Stimulated activated CD8-positive, alpha-beta memory T cell treated with anti-CD3 and anti-CD28 coated beads, Interleukin-4, amount 100 ng/mL, for 4 hours (primary cell): ENCODE data around the gene MAGI2.
"Not testable (repeated sequence)": the region's sequence is repeated elsewhere in the genome, so short reads cannot be mapped to it uniquely, and the experiment has no call there.

Experiments used
- DNase-seq, 2 donors: peaks; one replicate each; pipeline ENCODE4 v3.0.0-alpha.2; 2020; ENCODE audit warnings: low read depth in 2 of 2, low spot score in 1 of 2

MAGI2 gene

GRCh38 chr7:79452032-79452494, 1.4 kb downstream of the MAGI2 start:
- no peak for DNase-seq

- DNase-seq: no peak
Observed at GRCh38 chr7:79451580-79451979, 1.9 kb downstream of the MAGI2 start.

GRCh38 chr7:79442766-79443165, 10.7 kb downstream of the MAGI2 start:
- DNase-seq: not testable (repeated sequence)

GRCh38 chr7:79436378-79436777, 17.1 kb downstream of the MAGI2 start:
- DNase-seq: no peak

GRCh38 chr7:79434867-79435266, 18.6 kb downstream of the MAGI2 start:
- DNase-seq: no peak

GRCh38 chr7:79434098-79434497, 19.4 kb downstream of the MAGI2 start:
- no peak for DNase-seq

- DNase-seq: no peak
Observed at GRCh38 chr7:79430391-79430790, 23.1 kb downstream of the MAGI2 start.

GRCh38 chr7:79425665-79426064, 27.8 kb downstream of the MAGI2 start:
- no peak for DNase-seq

GRCh38 chr7:79421751-79422150, 31.7 kb downstream of the MAGI2 start:
- DNase-seq: no peak

GRCh38 chr7:79420464-79420863, 33.0 kb downstream of the MAGI2 start:
- no peak for DNase-seq

- DNase-seq: no peak
Observed at GRCh38 chr7:79414910-79415309, 38.6 kb downstream of the MAGI2 start.

- no peak for DNase-seq
Observed at GRCh38 chr7:79412915-79413314, 40.6 kb downstream of the MAGI2 start.

- DNase-seq: no peak
Observed at GRCh38 chr7:79412438-79412837, 41.0 kb downstream of the MAGI2 start.

- no peak for DNase-seq
Observed at GRCh38 chr7:79410345-79410744, 43.1 kb downstream of the MAGI2 start.

GRCh38 chr7:79407351-79407750, 46.1 kb downstream of the MAGI2 start:
- DNase-seq: no peak

GRCh38 chr7:79406371-79406770, 47.1 kb downstream of the MAGI2 start:
- DNase-seq: no peak

GRCh38 chr7:79405368-79405767, 48.1 kb downstream of the MAGI2 start:
- no peak for DNase-seq

GRCh38 chr7:79403879-79404278, 49.6 kb downstream of the MAGI2 start:
- no peak for DNase-seq

GRCh38 chr7:79403451-79403850, 50.0 kb downstream of the MAGI2 start:
- no peak for DNase-seq

- DNase-seq: no peak
Observed at GRCh38 chr7:79401254-79401653, 52.2 kb downstream of the MAGI2 start.

- no peak for DNase-seq
Observed at GRCh38 chr7:79400222-79400621, 53.2 kb downstream of the MAGI2 start.

- no peak for DNase-seq
Observed at GRCh38 chr7:79398138-79398749, 55.2 kb downstream of the MAGI2 start.

GRCh38 chr7:79386688-79387422, 66.6 kb downstream of the MAGI2 start:
- DNase-seq: no peak
